Rectal smooth muscle tissue (tissue), 1 donor: ENCODE data around the gene ECM2.

Experiments
- H3K27ac ChIP-seq: one replicate; pipeline ENCODE4 v1.7.0; 2013; ENCODE audit warnings: low read depth, low read length, inconsistent platforms
- H3K27me3 ChIP-seq: one replicate; pipeline ENCODE4 v1.7.0; 2013; ENCODE audit warnings: low read length; ENCODE audit not compliant: control insufficient read depth, insufficient read depth
- H3K36me3 ChIP-seq: one replicate; pipeline ENCODE4 v1.7.0; 2013; ENCODE audit warnings: low read length; ENCODE audit not compliant: control insufficient read depth, insufficient read depth
- H3K4me1 ChIP-seq: one replicate; pipeline ENCODE4 v1.7.0; 2013; ENCODE audit warnings: low read length; ENCODE audit not compliant: control insufficient read depth, insufficient read depth
- H3K4me3 ChIP-seq: one replicate; pipeline ENCODE4 v1.7.0; 2013; ENCODE audit warnings: low read length
- H3K9ac ChIP-seq: one replicate; pipeline ENCODE4 v1.7.0; 2013; ENCODE audit warnings: low read length

The ECM2 gene

DNA sequence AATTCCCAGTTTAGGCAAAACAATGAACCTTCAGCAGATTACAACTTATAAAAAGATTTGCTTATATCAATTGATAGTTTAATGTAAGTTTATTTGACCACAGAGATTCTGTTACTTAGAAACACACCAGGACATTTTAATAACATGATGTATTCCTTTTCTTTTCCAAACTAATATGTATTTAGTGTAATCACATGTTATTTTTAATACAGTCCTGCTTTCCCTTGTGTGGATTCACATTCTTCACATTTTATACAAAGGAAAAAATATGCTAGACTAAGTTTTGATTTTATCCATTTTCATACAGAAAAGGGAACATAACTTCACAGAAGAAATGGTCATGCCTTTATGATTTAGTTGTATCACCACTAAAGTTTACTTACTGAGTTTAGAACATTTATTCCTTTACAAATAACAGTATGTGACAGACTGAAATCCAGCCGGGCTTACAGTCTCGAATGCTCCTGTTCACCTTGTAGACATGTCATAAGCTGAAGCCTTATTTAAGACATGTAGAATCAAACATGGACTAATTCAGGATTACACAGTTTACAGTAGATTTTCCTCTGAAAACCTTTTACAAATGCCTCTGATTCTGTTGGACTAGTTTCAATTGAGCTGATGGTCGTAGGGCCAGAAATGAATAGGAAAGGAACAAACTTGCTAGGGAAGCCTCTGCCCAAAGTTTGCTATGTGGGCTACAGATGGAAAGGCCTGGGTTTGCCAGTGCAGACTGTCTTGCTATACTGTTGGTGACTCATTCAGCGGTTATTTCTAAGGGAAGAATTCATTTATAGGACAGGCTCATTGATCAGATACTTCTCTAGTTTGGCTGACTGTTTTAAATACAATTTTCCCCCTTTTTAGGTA is 46.9 kb downstream of the ECM2 start:
- no peaks in the 10 kb centered on the region for H3K36me3 ChIP-seq
- H3K27ac ChIP-seq = peak overlapping the region; percentile 72
- no peak overlapping the region for H3K9ac ChIP-seq
- no peak overlapping the region for H3K4me3 ChIP-seq
- H3K4me1 ChIP-seq = peaks cover 20% of the 10 kb centered on the region
- H3K27me3 ChIP-seq = no peaks in the 10 kb centered on the region

DNA sequence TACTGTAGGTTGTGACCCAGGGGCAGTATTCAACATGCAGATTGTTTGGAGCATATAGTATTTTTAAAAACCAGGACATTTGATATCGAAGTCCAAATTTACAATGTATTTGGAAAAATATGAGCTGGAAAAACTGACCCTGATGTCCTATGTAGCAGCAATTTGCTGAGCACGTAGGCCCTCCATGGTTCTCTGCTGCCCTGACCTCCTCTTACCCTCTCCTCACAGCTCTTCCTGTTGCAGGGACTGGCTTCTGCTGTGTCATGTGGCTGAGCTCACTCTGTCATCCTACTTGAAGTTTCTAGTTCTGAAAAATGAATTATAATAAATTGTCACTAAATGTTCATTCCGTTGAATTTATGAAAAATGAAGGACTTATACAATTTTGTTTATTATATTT is 49.4 kb downstream of the ECM2 start:
- H3K36me3 ChIP-seq = no peaks in the 10 kb centered on the region
- H3K4me1 ChIP-seq = peaks cover 16% of the 10 kb centered on the region
- H3K4me3 ChIP-seq = no peak overlapping the region
- no peak overlapping the region for H3K27ac ChIP-seq
- H3K27me3 ChIP-seq = no peaks in the 10 kb centered on the region
- H3K9ac ChIP-seq = no peak overlapping the region

DNA sequence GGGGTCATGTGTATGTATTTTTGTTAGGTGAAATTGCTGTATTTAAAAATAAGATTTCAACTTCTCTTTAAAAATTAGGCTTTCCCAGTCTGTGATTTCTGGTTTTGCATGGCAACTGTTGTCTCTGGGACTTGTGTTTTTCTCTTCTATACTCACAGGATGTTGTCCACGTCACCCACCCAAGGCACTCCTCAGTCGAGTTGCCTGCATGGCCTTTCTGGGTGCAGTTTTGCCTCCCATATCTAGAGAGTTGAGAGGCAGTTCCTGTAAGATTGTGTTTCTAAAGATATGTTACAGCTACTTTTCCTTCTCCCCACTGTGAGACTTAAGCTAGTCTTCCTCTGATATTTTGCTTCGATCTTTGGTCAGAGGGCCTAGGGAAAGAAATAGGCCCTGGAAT is 51.2 kb downstream of the ECM2 start:
- Histone ChIP-seq H3K4me1 (peaks cover 21% of the 10 kb centered on the region), H3K27me3 (no peaks in the 10 kb centered on the region), H3K36me3 (no peaks in the 10 kb centered on the region), H3K9ac (no peak overlapping the region), H3K27ac (no peak overlapping the region), H3K4me3 (no peak overlapping the region)

DNA sequence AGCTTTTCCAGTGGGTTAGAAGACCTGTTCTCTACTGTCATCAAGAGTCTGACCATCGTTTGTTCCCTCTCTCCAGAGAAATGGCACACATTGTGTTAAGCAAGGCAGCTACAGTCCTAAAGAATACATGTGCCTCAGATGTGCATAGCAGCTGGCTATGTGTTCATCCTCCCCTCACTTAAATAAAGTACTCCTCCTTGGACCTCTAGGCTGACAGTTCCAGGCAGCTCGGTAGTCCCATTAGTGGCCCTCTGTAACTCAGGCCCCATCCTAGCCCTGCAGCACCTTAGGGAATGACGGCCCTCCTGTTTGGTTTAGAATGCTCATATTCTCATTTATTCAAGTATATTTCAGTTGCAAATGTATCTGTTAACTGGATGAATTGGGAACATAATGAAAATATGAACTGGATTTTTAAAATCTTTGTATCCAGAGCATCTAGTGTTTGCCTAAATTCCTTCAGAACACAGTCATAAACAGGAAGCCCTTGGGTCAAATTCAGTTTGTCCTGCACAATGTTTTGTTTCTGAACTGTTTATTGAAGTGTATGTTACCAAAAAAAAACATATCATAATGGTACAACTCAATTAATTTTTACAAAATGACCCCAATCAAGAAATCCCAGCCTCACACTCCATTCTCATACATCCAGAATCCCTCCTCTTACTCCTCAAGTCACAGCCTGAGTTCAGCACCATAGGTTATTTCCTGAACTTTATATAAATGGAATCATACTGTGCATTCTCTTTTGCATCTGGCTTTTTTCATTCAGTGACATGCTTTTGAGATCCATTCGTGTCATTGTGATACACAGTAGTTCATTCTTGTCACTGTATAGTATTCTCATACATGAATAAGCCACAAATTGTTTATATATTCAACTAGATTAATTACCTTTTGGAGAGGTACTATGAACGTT is 51.9 kb downstream of the ECM2 start:
- no peaks in the 10 kb centered on the region for H3K27me3 ChIP-seq
- no peak overlapping the region for H3K4me3 ChIP-seq
- H3K27ac ChIP-seq = peak overlapping the region; percentile 69
- no peaks in the 10 kb centered on the region for H3K36me3 ChIP-seq
- H3K9ac ChIP-seq = no peak overlapping the region
- peaks cover 24% of the 10 kb centered on the region for H3K4me1 ChIP-seq

GRCh38 chr9:92482805-92483204 is 53.0 kb downstream of the ECM2 start:
- H3K4me3 ChIP-seq = no peak overlapping the region
- no peaks in the 10 kb centered on the region for H3K27me3 ChIP-seq
- H3K9ac ChIP-seq = no peak overlapping the region
- H3K36me3 ChIP-seq = no peaks in the 10 kb centered on the region
- peaks cover 32% of the 10 kb centered on the region for H3K4me1 ChIP-seq
- no peak overlapping the region for H3K27ac ChIP-seq

DNA sequence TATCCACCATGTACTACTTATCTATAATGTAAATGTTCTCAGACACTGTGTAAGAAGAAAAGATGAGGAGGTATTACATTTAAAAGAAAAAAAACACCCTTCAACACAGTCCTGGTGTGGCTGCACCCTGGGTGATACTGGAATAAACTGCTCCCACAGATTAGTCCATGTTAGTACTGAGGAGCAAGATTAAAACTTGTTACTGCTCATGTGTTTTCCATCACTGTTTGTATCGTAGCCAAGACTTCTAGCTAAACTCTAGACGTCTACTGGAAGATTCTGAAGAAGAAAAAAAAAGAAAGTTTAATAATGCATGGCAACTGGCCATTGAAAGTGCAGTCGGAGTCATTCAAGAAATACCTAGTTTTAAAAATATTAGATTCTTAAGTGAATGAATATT is 53.5 kb downstream of the ECM2 start, which contains the start of gene ASPN:
Gene ASPN, minus strand, starts transcription at position 178 of the 400 bp plus-strand sequence.
- Histone ChIP-seq H3K36me3 (no peaks in the 10 kb centered on the region), H3K27ac (peak within 1 kb of the TSS; percentile 76), H3K9ac (no peak within 1 kb of the TSS), H3K27me3 (no peaks in the 10 kb centered on the region), H3K4me1 (peaks cover 33% of the 10 kb centered on the region), H3K4me3 (peak within 1 kb of the TSS; percentile 33)

- Histone ChIP-seq H3K4me3 (peak overlapping the region; percentile 33), H3K36me3 (no peaks in the 10 kb centered on the region), H3K4me1 (peaks cover 44% of the 10 kb centered on the region), H3K9ac (no peak overlapping the region), H3K27ac (peak overlapping the region; percentile 76), H3K27me3 (no peaks in the 10 kb centered on the region)
Measured at GRCh38 chr9:92480986-92481633, 54.7 kb downstream of the ECM2 start.

DNA sequence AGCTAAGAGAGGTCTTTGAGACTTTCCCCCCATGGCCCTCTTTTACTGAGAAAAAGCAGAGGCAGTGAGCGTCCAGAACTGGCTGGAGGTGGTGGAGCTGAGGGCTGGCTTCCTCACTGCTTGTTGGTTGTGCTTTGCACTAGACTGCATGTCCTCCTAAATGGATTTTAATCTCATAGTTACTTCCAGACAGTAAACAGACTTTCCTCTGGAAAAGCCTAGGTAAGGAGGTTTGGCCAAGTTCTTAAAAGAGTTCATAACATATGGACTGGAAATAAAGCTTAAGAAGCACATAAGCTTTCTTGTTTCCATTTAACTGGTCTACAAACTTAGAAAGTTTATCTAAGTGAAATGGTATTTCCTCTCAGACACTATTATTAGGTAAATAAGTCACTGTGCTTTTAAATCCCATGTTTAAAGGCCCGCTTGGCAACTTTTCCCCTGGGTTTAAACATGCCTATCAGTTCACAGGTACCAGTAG is 55.5 kb downstream of the ECM2 start:
- no peaks in the 10 kb centered on the region for H3K36me3 ChIP-seq
- peak overlapping the region; percentile 6 for H3K4me3 ChIP-seq
- H3K9ac ChIP-seq = no peak overlapping the region

DNA sequence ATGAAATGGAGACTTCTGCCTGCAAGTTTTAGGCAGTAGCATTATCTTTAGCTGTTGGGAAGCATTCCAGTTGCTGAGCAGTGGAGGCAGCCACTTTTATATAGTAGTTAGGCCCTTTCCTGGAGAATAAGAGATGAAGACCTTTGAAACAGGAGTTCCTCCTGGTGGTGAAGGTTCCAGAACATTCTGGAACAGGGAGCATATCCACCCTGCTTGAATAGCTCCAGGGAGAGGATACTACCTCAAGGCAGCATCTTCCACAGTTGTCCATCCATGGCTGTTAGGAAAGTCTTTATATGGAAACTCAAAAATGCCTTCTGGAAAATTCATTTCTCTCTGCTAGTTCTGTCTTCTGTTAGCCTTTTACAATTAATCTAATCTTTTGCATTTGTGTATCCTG is 56.4 kb downstream of the ECM2 start:
- Histone ChIP-seq H3K27me3 (no peaks in the 10 kb centered on the region), H3K36me3 (no peaks in the 10 kb centered on the region), H3K4me1 (peaks cover 46% of the 10 kb centered on the region), H3K27ac (peak overlapping the region; percentile 76), H3K9ac (no peak overlapping the region), H3K4me3 (no peak overlapping the region)

More for the DNA sequence above, 55.5 kb downstream of the ECM2 start:
- peak overlapping the region; percentile 76 for H3K27ac ChIP-seq
- H3K27me3 ChIP-seq = no peaks in the 10 kb centered on the region
- H3K4me1 ChIP-seq = peaks cover 46% of the 10 kb centered on the region

DNA sequence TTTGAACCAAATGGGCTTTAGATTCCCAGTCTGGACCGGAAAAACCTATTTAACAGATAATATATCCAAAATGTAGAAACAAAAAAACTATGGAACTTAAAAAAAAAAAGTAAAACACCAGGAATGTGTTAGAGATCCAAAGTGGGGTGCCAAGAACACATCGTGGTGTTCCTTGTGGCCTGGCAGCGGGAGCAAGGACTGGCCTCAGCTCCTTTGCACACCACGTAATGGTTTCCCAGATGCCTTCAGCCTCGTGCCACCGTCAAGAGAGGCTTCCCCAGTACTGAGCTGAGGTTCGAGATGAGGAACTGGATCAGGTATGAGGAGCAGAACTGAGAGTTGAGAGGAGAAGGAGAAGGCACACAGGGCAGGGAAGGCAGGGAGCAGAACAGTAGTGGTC is 57.0 kb downstream of the ECM2 start:
- peak overlapping the region; percentile 76 for H3K27ac ChIP-seq

GRCh38 chr9:92476962-92477361 is 58.8 kb downstream of the ECM2 start:
- Histone ChIP-seq H3K36me3 (no peaks in the 10 kb centered on the region), H3K27me3 (no peaks in the 10 kb centered on the region), H3K27ac (no peak overlapping the region), H3K9ac (no peak overlapping the region), H3K4me3 (no peak overlapping the region), H3K4me1 (peaks cover 38% of the 10 kb centered on the region)

More for the DNA sequence above, 57.0 kb downstream of the ECM2 start:
- no peaks in the 10 kb centered on the region for H3K27me3 ChIP-seq
- H3K4me3 ChIP-seq = peak overlapping the region; percentile 42
- no peak overlapping the region for H3K9ac ChIP-seq
- no peaks in the 10 kb centered on the region for H3K36me3 ChIP-seq
- H3K4me1 ChIP-seq = peaks cover 42% of the 10 kb centered on the region

GRCh38 chr9:92474587-92474986 is 61.2 kb downstream of the ECM2 start:
- peaks cover 32% of the 10 kb centered on the region for H3K4me1 ChIP-seq
- no peak overlapping the region for H3K9ac ChIP-seq
- H3K36me3 ChIP-seq = no peaks in the 10 kb centered on the region
- no peak overlapping the region for H3K27ac ChIP-seq
- no peaks in the 10 kb centered on the region for H3K27me3 ChIP-seq
- H3K4me3 ChIP-seq = no peak overlapping the region
